OCI-M2 (cell line): ENCODE measurements around the gene MSH5.
A peak's percentile ranks its signal among the peaks of the same experiment; 100 is the strongest.
"Not testable (repeated sequence)": the region's sequence is repeated elsewhere in the genome, so short reads cannot be mapped to it uniquely, and the experiment has no call there.

Source experiments
- DNase-seq: peaks from one replicate; lab custom pipeline; 2025; ENCODE audit not compliant: unreplicated experiment; lab: John Stamatoyannopoulos, UW

The MSH5 gene

DNA sequence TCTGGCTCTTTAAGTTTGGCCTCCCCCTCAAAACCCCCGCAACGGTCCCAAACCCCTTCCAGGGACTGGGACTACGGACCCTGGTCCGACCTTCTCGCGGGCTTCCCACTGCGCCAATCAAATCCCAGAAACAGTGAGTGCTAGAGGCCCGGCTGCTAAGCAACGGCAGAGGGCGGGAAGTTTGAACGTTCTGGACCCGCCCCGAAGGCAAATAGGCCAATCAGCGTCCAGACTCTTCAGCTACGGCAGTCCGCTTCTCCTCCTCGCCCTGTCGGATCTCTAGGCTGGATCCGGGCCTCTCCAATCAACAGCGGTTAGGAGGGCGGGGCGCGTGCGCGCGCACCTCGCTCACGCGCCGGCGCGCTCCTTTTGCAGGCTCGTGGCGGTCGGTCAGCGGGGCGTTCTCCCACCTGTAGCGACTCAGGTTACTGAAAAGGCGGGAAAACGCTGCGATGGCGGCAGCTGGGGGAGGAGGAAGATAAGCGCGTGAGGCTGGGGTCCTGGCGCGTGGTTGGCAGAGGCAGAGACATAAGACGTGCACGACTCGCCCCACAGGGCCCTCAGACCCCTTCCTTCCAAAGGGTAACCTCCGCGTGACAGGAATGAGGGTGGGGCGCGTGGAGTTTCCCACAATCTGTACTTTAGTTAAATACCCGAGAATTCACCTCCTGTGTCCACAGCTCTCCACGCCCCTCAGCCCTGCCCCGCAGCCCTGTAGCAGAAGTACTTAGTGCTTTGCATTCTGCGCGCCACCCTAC is at the start of gene MSH5:
Gene MSH5, plus strand, starts transcription at position 367 of the 758 bp plus-strand sequence. CDS start 462 bp downstream, outside the sequence.
- peak; percentile 98 for DNase-seq

DNA sequence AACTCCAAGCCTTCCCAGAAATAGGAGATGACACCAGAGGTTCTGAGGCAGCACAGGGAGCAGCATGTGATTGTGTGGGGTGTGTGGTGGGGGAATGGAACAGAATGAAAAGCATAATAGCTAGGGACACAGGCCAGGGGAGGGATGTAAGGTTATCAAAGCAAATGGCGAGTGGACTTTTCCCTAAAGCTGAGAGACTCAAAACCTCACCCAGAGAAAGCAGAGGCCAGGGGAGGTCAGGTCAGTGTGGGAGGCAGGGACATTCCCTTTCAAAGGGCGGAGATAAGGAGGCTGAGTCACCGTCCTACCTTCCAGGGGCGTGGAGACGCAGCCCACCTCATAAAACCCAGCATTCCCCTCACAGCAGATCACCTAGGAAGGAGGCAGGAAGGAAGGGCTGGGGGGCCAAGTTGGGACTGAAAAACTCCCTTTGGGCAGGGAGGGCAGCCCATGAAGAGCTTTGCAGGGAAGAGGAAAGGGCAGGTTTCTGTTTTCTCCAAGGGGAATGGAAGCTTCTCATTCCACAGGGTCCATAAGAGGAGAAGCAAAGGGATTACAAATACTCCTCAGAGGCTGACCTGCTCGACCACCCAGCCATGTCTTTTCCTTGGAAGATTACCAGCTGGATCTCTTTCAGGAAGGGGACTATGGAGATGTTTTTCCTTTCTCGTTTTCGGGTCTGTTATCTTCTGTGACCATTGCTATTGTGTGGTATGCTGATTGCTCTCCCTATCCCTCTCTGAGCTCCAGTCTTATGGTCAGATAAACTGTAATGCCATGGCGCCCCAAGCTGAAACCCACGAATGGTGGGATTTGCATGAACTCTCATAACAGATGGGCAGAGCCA is 49.4 kb upstream of the MSH5 start:
- peak; percentile 70 for DNase-seq

DNA sequence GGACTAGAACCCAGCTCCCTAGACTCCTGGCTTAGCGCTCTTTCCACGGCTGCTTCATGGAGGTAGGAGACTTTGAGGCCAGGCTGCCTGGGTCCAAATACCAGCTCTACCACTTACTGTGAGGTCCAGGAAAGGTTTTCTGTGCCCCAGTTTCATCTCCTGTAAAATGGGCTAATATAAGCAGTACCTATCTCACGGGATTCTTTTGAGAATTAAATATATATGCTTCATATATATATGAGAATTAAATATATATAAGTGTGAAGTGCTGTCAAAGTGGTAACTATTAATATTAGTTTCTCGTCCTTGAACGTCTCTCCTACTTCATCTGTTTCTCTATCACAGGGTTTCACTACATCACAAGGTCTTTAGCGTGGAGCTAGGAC is 48.7 kb upstream of the MSH5 start:
- no peak for DNase-seq

DNA sequence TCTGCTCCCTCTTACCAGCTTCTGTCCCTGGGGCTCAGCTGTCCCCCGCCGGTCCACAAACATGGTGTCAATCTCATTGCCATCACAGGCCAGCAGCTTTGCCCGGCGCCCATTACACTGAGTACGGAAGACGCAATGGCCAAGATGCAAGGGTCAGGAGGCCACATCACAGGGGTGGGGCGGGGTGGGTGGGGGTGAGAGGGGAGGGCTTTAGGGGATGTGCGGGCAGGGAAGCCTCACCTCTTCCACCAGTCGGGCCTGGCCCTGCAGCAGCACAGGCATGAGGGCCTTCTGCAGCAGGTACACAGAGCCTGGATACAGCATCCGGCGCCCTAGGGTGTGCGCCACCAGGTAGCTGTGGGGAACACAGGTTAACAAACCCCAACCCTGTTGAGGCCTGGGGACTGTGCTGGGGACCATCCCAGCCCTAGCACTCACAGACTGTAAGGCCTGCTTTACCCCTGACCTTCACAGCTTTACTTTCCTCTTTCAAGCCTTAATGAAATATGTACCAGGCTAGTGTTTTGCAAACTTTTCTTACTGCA is 48.2 kb upstream of the MSH5 start:
- DNase-seq: no peak

DNA sequence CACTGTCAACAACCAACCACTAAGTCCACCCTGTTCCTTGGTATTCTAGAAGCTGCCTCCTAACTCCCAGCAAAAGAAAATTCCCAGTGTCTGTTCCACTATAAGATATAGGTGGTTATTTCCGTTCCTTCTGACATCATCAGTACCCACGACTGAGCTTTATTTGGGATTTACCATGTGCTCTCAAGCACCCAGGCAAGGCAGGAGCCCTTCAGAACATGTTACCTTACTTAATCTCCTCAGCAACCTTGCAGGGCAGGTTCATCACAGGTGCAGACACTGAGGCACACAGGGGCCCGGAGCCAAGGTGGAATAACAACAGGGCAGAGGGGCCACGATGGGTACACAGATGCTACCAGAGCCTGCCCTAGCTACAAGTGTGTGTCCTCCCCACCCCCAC is 47.5 kb upstream of the MSH5 start:
- no peak for DNase-seq

DNA sequence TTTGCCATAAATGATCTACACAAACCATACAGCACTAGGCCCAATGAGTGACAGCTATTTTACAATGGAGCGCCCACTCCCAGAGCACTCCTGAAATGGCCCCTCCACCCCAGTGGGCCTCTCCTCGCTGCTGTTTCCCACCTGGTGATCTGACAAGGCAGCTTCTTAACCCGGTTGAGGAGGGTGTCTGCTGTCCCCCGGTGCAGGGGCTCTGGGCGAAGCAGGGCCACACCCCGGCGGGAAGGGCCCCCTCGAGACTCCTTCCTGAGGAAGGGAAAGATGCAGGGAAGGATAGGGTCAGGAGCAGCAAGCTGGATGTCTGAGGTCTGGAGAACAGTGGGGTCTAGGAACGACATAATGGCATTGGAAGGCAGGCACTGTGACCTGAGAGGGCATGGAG is 46.9 kb upstream of the MSH5 start:
- no peak for DNase-seq

DNA sequence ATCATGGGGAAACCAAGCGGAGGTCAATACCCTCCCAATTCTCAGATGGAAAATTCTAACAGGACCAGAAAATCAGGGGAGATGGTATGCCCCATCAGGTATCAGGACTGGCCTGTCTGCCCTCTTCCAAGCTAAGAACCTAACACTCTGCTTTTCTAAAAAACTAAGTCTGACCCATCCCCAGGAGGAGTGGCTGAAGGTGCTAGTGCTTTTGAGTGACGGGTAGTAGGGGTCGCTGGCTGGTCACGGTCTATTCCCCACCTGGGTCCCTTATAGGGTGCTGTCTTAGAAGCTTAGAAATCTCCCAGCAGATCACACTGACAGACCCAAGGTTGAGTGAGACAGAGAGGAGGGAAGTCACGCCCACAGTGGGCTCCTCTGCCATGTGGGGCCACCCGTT is 46.3 kb upstream of the MSH5 start:
- no peak for DNase-seq

DNA sequence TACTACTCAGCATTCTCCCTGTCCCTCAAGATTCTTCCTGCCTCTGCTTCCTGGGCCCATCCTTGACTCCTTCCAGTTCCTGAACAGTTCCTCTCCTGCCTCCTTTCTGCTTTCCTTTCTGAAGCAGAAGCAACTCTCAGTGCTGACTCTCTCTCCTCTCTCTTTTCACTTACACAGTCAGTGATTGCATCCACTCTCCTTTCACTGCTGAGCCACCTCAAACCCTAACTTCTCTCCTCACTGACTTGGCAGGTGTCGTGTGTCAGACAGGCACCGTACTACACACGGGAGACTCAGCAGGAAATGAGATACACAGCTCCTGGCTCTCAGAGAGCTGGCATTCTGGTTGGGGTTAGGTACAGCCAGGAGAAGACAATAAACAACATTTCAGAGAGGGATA is 42.2 kb upstream of the MSH5 start:
- DNase-seq: no peak

DNA sequence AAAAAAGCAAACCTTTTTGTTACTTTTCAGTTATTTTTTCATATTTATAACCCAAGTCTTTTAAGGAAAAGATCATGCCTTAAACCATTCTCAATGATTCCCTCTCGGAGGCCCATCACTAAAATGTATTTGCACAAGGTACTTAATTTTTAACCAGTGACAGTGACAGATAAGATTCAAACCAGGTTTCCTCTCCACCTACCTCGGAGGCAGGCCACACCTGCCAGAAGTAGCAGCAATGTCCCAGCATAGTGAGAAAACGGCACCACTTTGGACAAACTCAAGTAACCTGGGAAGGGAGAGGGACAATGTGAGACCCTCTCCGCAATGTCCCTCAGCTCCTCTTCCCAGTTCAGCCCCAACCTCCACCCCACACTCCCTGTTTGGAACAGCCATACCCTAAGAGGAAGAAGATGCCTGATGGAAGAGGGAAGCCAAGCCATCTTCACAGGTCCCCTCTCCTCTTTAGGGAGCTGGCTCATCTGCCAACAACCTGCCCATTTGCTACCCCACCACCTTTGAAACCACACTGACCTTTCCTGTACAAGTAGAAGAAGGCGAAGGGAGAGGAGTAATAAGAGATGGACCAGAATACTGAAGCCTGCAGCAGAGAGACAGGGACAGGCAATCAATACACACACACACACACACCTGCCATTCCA is 38.9 kb upstream of the MSH5 start:
- DNase-seq: no peak

DNA sequence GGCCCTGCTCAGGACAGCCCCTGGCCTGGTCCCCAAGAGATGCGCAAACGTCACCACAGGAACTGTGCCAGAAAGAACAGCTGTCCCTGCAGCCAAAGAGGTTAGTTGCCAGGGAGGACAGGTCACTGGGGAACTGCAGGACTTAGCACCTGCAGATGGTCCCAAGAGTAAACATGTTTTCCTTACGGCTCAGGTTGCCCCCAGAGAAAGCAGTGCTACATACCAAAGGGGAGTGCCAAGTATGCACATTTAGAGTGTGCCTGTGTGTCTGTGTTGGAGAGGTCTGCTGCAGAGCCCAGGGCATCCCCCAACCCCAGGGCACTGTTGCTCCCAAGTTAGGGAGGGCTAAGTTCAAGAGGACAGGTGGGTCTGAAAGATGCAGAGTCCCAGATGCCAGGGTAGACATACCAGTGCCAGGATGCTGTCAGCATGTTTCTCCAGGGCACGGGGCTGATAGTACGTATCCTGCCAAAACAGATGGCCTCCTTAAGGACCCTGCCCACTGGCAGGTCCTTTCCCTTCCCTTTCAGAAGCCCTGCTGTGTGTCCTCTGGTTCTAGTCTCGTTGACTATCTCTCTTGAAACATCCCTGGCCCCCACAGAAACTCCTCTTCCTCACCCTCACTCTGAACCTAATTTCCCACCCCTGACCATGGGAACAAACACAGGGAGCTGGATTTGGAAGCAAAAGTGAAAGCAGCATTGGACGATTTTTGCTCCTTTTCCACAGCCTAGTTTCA is 38.0 kb upstream of the MSH5 start:
- DNase-seq: no peak

DNA sequence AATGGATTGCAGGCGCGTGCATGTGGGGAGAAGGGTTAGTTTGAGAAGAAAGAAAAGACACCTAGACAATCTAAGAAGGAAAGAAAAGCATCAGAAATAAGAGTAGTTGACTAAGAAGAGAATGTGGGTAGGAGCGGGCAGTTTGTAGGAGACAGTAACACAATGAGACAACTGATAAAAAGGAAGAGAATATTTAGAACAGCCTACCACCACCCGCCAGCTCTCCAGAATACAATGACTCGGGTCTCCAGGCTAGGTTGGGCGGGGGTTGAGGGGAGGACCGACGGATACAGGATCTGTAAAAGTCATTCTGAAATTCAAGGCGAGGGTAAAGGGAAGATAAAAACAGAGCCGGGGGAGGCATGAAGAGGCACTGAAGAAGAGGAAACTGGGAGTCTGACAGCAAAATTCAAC is 37.4 kb upstream of the MSH5 start:
- no peak for DNase-seq

DNA sequence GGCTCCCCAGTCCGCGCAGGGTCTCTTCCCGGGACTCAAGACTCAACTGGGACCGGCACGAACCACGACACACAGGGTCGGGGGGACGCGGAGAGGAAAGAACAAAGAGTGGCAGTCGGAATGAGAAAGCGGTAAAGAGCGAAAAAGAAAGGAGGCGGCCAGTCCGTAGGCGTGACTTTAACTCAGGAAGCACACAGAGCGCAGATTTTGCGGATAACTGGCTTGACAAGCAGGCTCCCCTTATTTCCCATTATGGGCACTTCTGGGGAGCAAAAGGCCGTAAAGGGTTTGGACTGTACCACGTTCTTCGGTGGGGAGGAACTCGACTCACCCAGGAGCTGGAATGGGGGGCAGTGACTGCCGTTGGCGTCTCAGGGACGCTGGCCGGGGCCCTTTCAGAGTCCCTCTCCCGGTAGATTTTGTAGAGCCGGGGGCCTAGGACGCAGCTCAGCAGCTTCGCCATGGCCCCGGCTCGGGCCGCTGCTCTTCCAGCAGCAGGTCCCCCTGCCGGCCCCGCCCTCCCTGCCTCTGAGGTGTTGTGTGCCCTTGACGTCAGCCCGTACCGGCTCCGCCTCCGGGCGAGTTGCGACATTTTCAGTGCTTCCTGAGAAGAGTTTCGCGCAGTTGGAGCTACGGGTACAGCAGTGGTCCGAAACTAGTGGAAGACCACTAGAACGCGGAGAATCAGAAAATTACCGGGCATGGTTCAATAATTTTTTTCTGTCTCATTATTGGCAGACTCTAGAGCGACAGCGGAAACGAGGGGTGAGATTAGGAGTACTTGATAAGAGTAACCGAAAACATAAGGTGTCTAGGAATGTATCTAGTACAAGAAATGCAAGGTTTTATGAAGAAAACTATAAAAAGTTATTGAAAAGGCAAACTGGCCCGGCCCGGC is 36.7 kb upstream of the MSH5 start, which contains the start of gene ABHD16A:
Gene ABHD16A, minus strand, starts transcription at position 506 of the 898 bp plus-strand sequence. Its CDS starts 43 bp downstream, at position 463.
- DNase-seq: peak; percentile 92

DNA sequence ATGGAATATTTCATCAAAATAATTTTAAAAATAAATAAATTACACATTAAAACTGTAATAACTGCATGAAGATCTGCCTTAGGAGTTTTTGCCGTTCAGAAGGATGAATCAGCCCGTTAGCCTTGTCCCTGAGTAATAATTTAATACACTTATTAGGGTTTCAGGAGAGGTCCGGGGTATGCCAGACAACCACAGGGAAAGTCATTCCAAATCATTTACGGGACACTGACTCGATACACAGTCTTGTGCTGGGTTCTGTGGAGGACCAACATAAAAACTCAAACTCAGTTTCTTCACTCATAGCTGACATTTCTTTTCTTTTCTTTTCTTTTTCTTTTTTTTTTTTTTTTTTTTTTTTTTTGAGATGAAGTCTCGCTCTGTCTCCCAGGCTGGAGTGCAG is 33.9 kb upstream of the MSH5 start:
- no peak for DNase-seq

DNA sequence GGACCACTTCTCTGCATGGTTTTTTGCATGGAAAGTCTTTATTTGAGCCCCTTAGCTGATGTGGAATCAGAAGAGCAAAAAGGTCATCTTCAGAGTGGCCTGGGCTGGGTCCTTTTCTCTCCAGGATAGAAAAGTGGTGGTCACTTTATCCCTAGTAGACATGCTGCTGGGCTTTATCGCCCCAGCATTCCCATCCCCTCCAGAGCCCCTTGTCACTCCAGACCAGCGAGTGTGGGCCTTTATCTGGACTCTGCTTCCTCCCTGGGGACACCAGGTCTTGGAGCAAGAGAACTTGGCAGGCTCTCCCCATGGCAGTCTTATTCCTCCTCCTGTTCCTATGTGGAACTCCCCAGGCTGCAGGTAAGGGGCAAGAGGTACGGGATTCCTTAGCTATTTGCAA is 33.2 kb upstream of the MSH5 start, which contains the start of gene LY6G6F:
Gene LY6G6F, plus strand, starts transcription at position 268 of the 400 bp plus-strand sequence. Its CDS starts 41 bp downstream, at position 309.
- peak; percentile 68 for DNase-seq

DNA sequence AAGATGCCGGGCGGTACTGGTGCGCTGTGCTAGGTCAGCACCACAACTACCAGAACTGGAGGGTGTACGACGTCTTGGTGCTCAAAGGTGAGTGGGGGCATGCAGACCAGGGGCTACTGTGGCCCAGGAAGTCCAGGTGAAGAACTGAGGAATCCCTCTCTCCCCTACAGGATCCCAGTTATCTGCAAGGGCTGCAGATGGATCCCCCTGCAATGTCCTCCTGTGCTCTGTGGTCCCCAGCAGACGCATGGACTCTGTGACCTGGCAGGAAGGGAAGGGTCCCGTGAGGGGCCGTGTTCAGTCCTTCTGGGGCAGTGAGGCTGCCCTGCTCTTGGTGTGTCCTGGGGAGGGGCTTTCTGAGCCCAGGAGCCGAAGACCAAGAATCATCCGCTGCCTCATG is 32.1 kb upstream of the MSH5 start:
- no peak for DNase-seq

DNA sequence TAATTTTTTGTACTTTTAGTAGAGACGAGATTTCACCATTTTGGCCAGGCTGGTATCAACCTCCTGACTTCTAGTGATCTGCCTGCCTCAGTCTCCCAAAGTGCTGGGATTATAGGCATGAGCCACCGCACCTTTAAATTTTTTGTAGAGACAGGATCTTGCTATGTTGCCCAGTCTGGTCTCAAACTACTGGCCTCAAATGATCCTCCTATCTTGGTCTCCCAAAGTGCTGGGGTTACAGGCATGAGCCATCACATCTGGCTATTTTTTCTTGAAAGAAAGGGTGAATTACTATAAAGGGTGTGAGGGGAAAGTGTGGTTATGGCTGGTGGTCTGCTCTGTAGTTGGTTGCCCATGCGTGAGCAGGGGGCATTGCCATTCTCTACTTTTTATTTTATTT is 31.6 kb upstream of the MSH5 start:
- no peak for DNase-seq

DNA sequence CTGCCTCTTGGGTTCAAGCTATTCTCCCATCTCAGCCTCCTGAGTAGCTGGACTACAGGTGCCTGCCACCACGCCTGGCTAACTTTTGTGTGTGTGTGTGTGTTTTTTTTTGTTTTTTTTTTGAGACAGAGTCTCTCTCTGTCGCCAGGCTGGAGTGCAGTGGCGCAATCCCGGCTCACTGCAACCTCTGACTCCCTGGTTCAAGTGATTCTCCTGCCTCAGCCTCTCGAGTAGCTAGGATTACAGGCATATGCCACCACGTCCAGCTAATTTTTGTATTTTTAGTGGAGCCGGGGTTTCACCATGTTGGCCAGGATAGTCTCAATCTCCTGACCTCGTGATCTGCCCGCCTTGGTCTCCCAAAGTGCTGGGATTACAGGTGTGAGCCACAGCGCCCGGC is 30.6 kb upstream of the MSH5 start:
- not testable (repeated sequence) for DNase-seq

DNA sequence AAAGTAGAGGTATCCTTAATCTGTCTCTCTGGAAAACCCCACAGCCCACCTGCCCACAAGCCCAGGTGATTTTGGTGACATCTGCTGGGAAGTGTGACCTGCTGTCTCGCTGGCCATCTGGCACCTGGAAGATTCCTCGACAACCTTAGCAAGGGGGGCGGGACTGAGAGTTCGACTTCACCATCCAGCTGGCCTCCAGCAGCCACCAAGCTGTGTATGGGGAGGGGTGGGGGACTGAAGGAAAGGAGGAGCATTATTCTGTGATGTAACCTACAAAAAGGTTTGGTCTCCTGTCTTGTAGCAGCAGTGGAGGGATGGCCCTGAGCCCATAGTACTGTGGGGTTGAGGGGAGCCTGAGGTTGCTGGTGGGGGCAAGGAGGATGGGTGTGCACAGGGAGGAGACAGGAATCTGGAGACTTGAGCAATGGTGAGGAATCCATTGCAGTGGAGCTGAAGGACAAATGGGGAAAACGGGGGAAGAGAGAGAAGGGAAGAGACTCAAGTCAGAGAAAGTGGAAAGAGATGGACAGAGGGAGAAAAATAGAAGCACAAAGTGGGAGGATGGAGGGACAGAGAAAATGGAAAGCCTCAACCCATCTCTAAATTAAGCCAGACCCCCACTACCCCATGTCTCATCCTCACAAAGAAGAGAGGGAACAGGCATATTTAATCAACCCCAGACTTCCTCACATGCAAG is 29.1 kb upstream of the MSH5 start:
- DNase-seq: no peak

DNA sequence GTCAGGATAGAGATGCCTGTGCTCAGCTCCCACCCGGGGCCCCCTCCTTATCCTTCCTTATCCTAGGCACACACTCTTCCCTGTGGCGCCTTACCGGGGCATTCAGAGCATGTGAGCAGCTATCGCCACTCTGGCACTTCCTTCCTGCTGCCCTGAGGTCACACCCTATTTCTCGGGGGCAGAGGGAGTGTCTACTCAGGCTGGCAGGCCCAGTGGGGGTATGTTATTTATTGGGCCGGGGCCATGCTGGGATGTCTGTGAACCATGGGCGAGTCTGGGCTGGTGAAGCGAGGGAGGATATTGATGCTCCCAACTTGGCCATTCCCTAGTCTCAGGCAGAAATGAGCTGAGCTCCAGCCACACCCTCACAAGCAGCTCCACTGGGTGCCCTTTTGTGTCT is 28.6 kb upstream of the MSH5 start:
- peak; percentile 80 for DNase-seq
